Common myeloid progenitor, CD34-positive (primary cell): ENCODE measurements around the gene ZIC1. TPM values are rescaled to one million over a fixed set of nuclear protein-coding genes. Genes with fewer than 3 reads are reported as not detected.

Experiments used
- CTCF ChIA-PET: fragments of 350-600 bp; sonication (Branson Sonifier 250); formaldehyde crosslinking; loops from one replicate; lab custom pipeline; 2021; ENCODE audit warnings: antibody characterized with exemption; lab: Charles Lee
- POLR2A ChIA-PET: fragments of 350-600 bp; sonication (Branson Sonifier 250); formaldehyde crosslinking; loops from one replicate; lab custom pipeline; 2021; ENCODE audit warnings: antibody characterized with exemption; lab: Charles Lee
- DNase-seq, 3 donors: peaks; one replicate each; pipeline versions ENCODE4 v3.0.0 to v3.0.0-alpha.2; 2013
- H3K27ac ChIP-seq, 2 experiments: 1 replicate in 1 of 2; 2 replicates in 1 of 2; pipeline ENCODE4 v1.7.0; 2013; ENCODE audit warnings: inconsistent platforms in 2 of 2, low read length in 2 of 2, mild to moderate bottlenecking in 2 of 2, low read depth in 1 of 2, moderate library complexity in 1 of 2; ENCODE audit not compliant: severe bottlenecking in 2 of 2, insufficient read depth in 1 of 2, poor library complexity in 1 of 2
- H3K27me3 ChIP-seq, 5 experiments: replicated peaks in 2 of 5; 1 replicate in 3 of 5; 2 replicates in 2 of 5; pipeline versions ENCODE4 v1.6.1 to v1.7.0; 2013; ENCODE audit warnings: low read length in 4 of 5, mild to moderate bottlenecking in 2 of 5, moderate library complexity in 2 of 5, inconsistent platforms in 1 of 5; ENCODE audit not compliant: insufficient read depth in 5 of 5, control insufficient read depth in 4 of 5
- H3K36me3 ChIP-seq, 4 experiments: 1 replicate in 2 of 4; 2 replicates in 2 of 4; pipeline versions ENCODE4 v1.6.1 to v1.7.0; 2013; ENCODE audit warnings: low read length in 3 of 4, control low read depth in 1 of 4, mild to moderate bottlenecking in 1 of 4; ENCODE audit not compliant: control insufficient read depth in 4 of 4, insufficient read depth in 4 of 4
- H3K4me1 ChIP-seq, 4 experiments: 1 replicate in 3 of 4; 2 replicates in 1 of 4; pipeline versions ENCODE4 v1.6.1 to v1.7.1; 2013; ENCODE audit warnings: low read length in 3 of 4, mild to moderate bottlenecking in 3 of 4, control low read depth in 1 of 4, inconsistent platforms in 1 of 4, moderate library complexity in 1 of 4; ENCODE audit not compliant: control insufficient read depth in 4 of 4, insufficient read depth in 4 of 4; ENCODE audit errors: control extremely low read depth in 1 of 4
- H3K4me3 ChIP-seq, 7 experiments: 1 replicate in 4 of 7; 2 replicates in 3 of 7; pipeline versions ENCODE4 v1.5.1 to v1.7.0; 2013; ENCODE audit warnings: mild to moderate bottlenecking in 7 of 7, low read length in 6 of 7, moderate library complexity in 6 of 7, inconsistent platforms in 2 of 7, low read depth in 2 of 7, control low read depth in 1 of 7; ENCODE audit not compliant: insufficient read depth in 4 of 7, control insufficient read depth in 1 of 7; ENCODE audit errors: extremely low read depth in 1 of 7
- H3K9me3 ChIP-seq, 5 experiments: 1 replicate in 4 of 5; 2 replicates in 1 of 5; pipeline versions ENCODE4 v1.6.1 to v1.7.1; 2013; ENCODE audit warnings: low read length in 4 of 5, mild to moderate bottlenecking in 2 of 5, inconsistent platforms in 1 of 5, low read depth in 1 of 5, moderate library complexity in 1 of 5; ENCODE audit not compliant: control insufficient read depth in 4 of 5, insufficient read depth in 2 of 5; ENCODE audit errors: control extremely low read depth in 1 of 5
- WGBS: methylation state at CpG from one replicate; pipeline ENCODE4 v1.1.5; 2013; ENCODE audit not compliant: insufficient coverage; 5-methylcytosine and 5-hydroxymethylcytosine counted together
- polyA plus RNA-seq: library from polyadenylated mRNA; unstranded; fragments of 120-200 nt; gene quantifications from one replicate; pipeline ENCODE4 v1.2.1, GENCODE V29; 2013

ZIC1 gene
- polyA plus RNA-seq = not detected

- POLR2A ChIA-PET = no interaction called here
- no peak for DNase-seq
- peaks cover 9 to 100% (median 67%) of the 10 kb centered on the region in 5 experiments for H3K27me3 ChIP-seq
These were observed at the start of gene ZIC1 for GRCh38 chr3:147409143-147410115. Gene ZIC1 (plus strand): TSS chr3:147409365. CDS start chr3:147410113, 748 bp downstream.

GRCh38 chr3:147360051-147360439 is 49.1 kb upstream of the ZIC1 start:
- CTCF ChIA-PET = no interaction called here
- POLR2A ChIA-PET = no interaction called here
- H3K36me3 ChIP-seq = no peaks in the 10 kb centered on the region
- peaks cover 0 to 19% (median 14%) of the 10 kb centered on the region in 5 experiments for H3K9me3 ChIP-seq
- no peak overlapping the region for H3K27ac ChIP-seq
- 40% methylated on average over 2 of the region's 5 CpGs for WGBS
- H3K4me1 ChIP-seq = no peaks in the 10 kb centered on the region
- H3K4me3 ChIP-seq = no peak overlapping the region
- peaks cover 23 to 92% (median 61%) of the 10 kb centered on the region in 5 experiments for H3K27me3 ChIP-seq
- DNase-seq = no peak

More at GRCh38 chr3:147409143-147410115, at the start of gene ZIC1:
- peaks cover 0 to 32% (median 11%) of the 10 kb centered on the region in 5 experiments for H3K9me3 ChIP-seq
- CTCF ChIA-PET = no interaction called here
- peak within 1 kb of the TSS in 4 of 7 experiments; percentile 30 to 72 (median 60) for H3K4me3 ChIP-seq
- H3K36me3 ChIP-seq = no peaks in the 10 kb centered on the region
- peaks cover 0 to 26% (median 17%) of the 10 kb centered on the region in 4 experiments for H3K4me1 ChIP-seq
- H3K27ac ChIP-seq = no peak within 1 kb of the TSS
- WGBS = 4% methylated on average over 31 of the region's 80 CpGs

GRCh38 chr3:147360646-147361453 is 48.3 kb upstream of the ZIC1 start:
- Histone ChIP-seq H3K27me3 (peaks cover 18 to 92% (median 54%) of the 10 kb centered on the region in 5 experiments), H3K36me3 (no peaks in the 10 kb centered on the region), H3K4me1 (no peaks in the 10 kb centered on the region), H3K4me3 (no peak overlapping the region), H3K9me3 (peaks cover 0 to 17% (median 14%) of the 10 kb centered on the region in 5 experiments), H3K27ac (no peak overlapping the region)
- peak in 2 of 3 donors; percentile 57 to 61 for DNase-seq
- POLR2A ChIA-PET = no interaction called here
- CTCF ChIA-PET = interaction anchor here (1.4 kb wide), 1 partner anchor 51 kb away, joined by 4 read pairs; no protein-coding TSS in a partner anchor
- 8% methylated on average over 19 of the region's 21 CpGs for WGBS

GRCh38 chr3:147361454-147362420 is 47.4 kb upstream of the ZIC1 start:
- WGBS = 8% methylated on average over 4 of the region's 12 CpGs
- Histone ChIP-seq H3K9me3 (peaks cover 0 to 14% (median 11%) of the 10 kb centered on the region in 5 experiments), H3K27me3 (peaks cover 18 to 86% (median 45%) of the 10 kb centered on the region in 5 experiments), H3K36me3 (no peaks in the 10 kb centered on the region), H3K27ac (no peak overlapping the region), H3K4me1 (no peaks in the 10 kb centered on the region), H3K4me3 (no peak overlapping the region)
- ChIA-PET CTCF (interaction anchor here (1.4 kb wide), 1 partner anchor 50 kb away, joined by 4 read pairs; no protein-coding TSS in a partner anchor), POLR2A (no interaction called here)
- DNase-seq = peak in 2 of 3 donors; percentile 40 to 41

- WGBS = 63% methylated on average over 1 of the region's 1 CpG
- Histone ChIP-seq H3K9me3 (peaks cover 0 to 6% (median 0%) of the 10 kb centered on the region in 5 experiments), H3K4me3 (no peak overlapping the region), H3K27ac (no peak overlapping the region), H3K27me3 (peaks cover 17 to 86% (median 46%) of the 10 kb centered on the region in 5 experiments), H3K4me1 (no peaks in the 10 kb centered on the region), H3K36me3 (no peaks in the 10 kb centered on the region)
- CTCF ChIA-PET = no interaction called here
- no peak for DNase-seq
- POLR2A ChIA-PET = no interaction called here
These were observed 44.4 kb upstream of the ZIC1 start for GRCh38 chr3:147364771-147365170.
